Colonic mucosa (tissue), 4 donors: ENCODE measurements around the gene SYTL1. TPM values are rescaled to one million over a fixed set of nuclear protein-coding genes. Genes with fewer than 3 reads are reported as not detected.

Source experiments
- DNase-seq: peaks from one replicate; pipeline ENCODE4 v3.0.0-alpha.2; 2020
- H3K27ac ChIP-seq: fragments of 200-600 bp; one replicate; pipeline ENCODE4 v1.8.0; 2021
- H3K27me3 ChIP-seq: fragments of 200-600 bp; one replicate; pipeline ENCODE4 v1.8.0; 2021
- H3K36me3 ChIP-seq: fragments of 200-600 bp; one replicate; pipeline ENCODE4 v1.8.0; 2021
- H3K4me1 ChIP-seq: fragments of 200-600 bp; one replicate; pipeline ENCODE4 v1.8.0; 2021; ENCODE audit warnings: mild to moderate bottlenecking
- H3K4me3 ChIP-seq: fragments of 200-600 bp; one replicate; pipeline ENCODE4 v1.8.0; 2021
- H3K9ac ChIP-seq, 2 donors: one replicate each; pipeline ENCODE4 v1.7.0; 2013; ENCODE audit warnings: control low read depth in 2 of 2, low read depth in 2 of 2, low read length in 2 of 2
- H3K9me3 ChIP-seq: fragments of 200-600 bp; one replicate; pipeline ENCODE4 v1.8.0; 2021
- CTCF ChIP-seq: fragments of 200-600 bp; IDR thresholded peaks from one replicate; pipeline ENCODE4 v1.8.0; 2022; ENCODE audit warnings: antibody characterized with exemption, mild to moderate bottlenecking
- intact Hi-C: fragments of 100-400 bp; cut with DNase I; formaldehyde crosslinking; loops from one replicate; pipeline ENCODE4 v1.14.1; 2022
- total RNA-seq, 2 donors: library from RNA; stranded (reverse); fragmentation: NEBNext Ultra II Directional in 1 of 2; extraction: Animal tissue kit (Norgen Biotek cat#: 25700) in 1 of 2; gene quantifications; one replicate each; pipeline ENCODE4 v1.2.1, GENCODE V29; 2021
- donor health status: healthy.
- donor health status: DM: no; HTN: no; CAD: no.
- donor health status: DM: no; HTN: no; CAD: no.

Gene SYTL1
- total RNA-seq, 2 donors from 2014 or later: 15.6 to 17.4 TPM

GRCh38 chr1:27318596-27318995 lies 23.2 kb upstream of the SYTL1 start:
- no peak overlapping the region for H3K9ac ChIP-seq
- peaks cover 10% of the 10 kb centered on the region for H3K4me1 ChIP-seq
- no peak for DNase-seq
- H3K36me3 ChIP-seq: no peaks in the 10 kb centered on the region
- H3K9me3 ChIP-seq: no peaks in the 10 kb centered on the region
- no peak for TF ChIP-seq CTCF
- intact Hi-C loops: no loop called here
- H3K27me3 ChIP-seq: no peaks in the 10 kb centered on the region
- H3K27ac ChIP-seq: no peak overlapping the region
- H3K4me3 ChIP-seq: no peak overlapping the region

DNA sequence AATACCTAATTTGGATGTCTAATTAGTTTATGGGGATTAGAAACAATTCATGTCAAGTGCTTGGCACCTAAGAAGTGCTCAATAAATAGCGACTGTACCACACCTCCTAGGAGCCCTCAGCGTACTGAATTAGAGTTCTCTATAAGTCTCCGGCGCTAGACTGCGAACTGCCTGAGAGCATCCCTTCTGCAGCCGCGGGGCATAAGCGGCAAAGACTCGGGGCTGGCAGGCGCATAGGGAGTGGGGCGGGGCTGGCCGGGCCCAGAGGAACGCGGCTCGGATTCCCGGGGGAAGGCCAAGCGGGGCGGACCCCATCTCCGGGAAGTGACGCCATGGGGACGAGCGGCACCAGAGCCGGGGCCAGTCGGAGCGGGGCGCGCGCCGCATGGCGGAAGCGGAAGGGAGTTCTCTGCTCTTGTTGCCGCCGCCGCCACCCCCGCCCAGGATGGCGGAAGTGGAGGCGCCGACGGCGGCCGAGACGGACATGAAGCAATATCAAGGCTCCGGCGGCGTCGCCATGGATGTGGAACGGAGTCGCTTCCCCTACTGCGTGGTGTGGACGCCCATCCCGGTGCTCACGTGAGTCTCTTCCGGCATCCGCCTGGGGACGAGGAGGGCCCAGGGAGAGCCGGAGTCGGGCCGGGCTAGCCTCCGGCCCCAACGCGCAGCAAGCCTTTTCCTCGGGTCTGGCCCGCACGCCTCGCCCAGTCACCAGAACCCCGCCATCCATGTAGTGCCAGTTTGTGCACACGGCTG lies 19.8 kb upstream of the SYTL1 start, which contains the start of gene TMEM222:
Gene TMEM222, plus strand, starts transcription at position 351 of the 756 bp plus-strand sequence. Its CDS starts 35 bp downstream, at position 386.
- peak within 1 kb of the TSS; percentile 88 to 98 for H3K9ac ChIP-seq
- no peak for TF ChIP-seq CTCF
- H3K4me3 ChIP-seq: peak within 1 kb of the TSS; percentile 95
- H3K27me3 ChIP-seq: no peaks in the 10 kb centered on the region
- peaks cover 4% of the 10 kb centered on the region for H3K36me3 ChIP-seq
- peak; percentile 98 for DNase-seq
- peak within 1 kb of the TSS; percentile 90 for H3K27ac ChIP-seq
- intact Hi-C loops: no loop called here
- H3K9me3 ChIP-seq: no peaks in the 10 kb centered on the region
- peaks cover 10% of the 10 kb centered on the region for H3K4me1 ChIP-seq

DNA sequence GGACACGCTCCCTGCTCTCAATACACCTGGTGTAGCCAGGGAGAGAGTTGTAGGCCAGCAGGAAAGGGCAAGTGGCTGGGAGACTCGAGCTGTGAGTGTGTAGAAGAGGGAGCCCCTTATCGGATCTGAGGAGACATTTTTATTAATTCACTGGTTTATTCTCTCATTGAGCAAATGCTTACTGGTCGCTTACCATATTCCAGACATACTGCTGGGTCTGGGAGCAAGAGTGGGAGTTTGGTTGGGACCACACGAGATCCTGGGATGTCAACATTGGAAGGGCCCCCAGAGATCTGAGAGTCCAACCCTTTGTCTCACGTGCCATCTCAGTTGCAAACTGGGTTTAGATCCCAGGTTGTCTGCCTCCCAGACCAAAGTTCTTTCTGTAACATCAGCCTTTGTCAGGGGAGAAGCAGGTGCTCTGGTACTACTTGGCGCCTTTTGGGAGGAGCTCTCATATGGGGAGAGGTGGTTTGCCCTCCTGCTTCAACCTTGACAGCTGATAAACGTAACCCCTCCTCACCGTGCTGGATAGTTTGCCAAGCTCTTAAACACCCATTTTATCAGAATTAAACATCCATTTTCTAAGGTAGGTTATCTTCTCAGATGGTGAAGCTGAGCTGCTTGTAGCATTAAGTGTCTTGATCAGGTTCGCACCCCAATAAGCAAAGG lies 19.1 kb upstream of the SYTL1 start:
- peaks cover 4% of the 10 kb centered on the region for H3K36me3 ChIP-seq
- H3K4me3 ChIP-seq: peak overlapping the region; percentile 95
- no peaks in the 10 kb centered on the region for H3K27me3 ChIP-seq
- no peak for TF ChIP-seq CTCF
- H3K27ac ChIP-seq: peak overlapping the region; percentile 90
- no peaks in the 10 kb centered on the region for H3K9me3 ChIP-seq
- peak overlapping the region; percentile 88 to 98 for H3K9ac ChIP-seq
- no peak for DNase-seq
- peaks cover 10% of the 10 kb centered on the region for H3K4me1 ChIP-seq
- intact Hi-C loops: no loop called here

GRCh38 chr1:27325286-27325685 lies 16.5 kb upstream of the SYTL1 start:
- H3K9me3 ChIP-seq: no peaks in the 10 kb centered on the region
- no peak for TF ChIP-seq CTCF
- intact Hi-C loops: no loop called here
- H3K4me1 ChIP-seq: peaks cover 10% of the 10 kb centered on the region
- H3K27me3 ChIP-seq: no peaks in the 10 kb centered on the region
- H3K27ac ChIP-seq: no peak overlapping the region
- H3K9ac ChIP-seq: no peak overlapping the region
- peaks cover 4% of the 10 kb centered on the region for H3K36me3 ChIP-seq
- no peak for DNase-seq
- H3K4me3 ChIP-seq: no peak overlapping the region

- H3K27ac ChIP-seq: no peak overlapping the region
- no peaks in the 10 kb centered on the region for H3K27me3 ChIP-seq
- H3K9ac ChIP-seq: no peak overlapping the region
- H3K4me3 ChIP-seq: no peak overlapping the region
- H3K36me3 ChIP-seq: peaks cover 4% of the 10 kb centered on the region
- intact Hi-C loops: no loop called here
- DNase-seq: no peak
- TF ChIP-seq CTCF: no peak
- peaks cover 7% of the 10 kb centered on the region for H3K4me1 ChIP-seq
- H3K9me3 ChIP-seq: no peaks in the 10 kb centered on the region
Observed at GRCh38 chr1:27327964-27328363, 13.9 kb upstream of the SYTL1 start.
